ENCODE results near the gene LRRC8C.
A peak's percentile ranks its signal among the peaks of the same experiment; 100 is the strongest.

LRRC8C gene

GRCh38 chr1:89711140-89711778 is 78.3 kb downstream of the LRRC8C start:
- Mint-ChIP-seq H3K9me3 (no peaks in the 10 kb centered on the region), H3K4me3 (no peak overlapping the region), H3K36me3 (peaks cover 98% of the 10 kb centered on the region), H3K27ac (peak overlapping the region; percentile 78), H3K4me1 (peaks cover 38% of the 10 kb centered on the region)
- peak; percentile 44 for ATAC-seq
- no peak for DNase-seq (ENCODE audit: low spot score in 2 of 2)

GRCh38 chr1:89712420-89712819 is 79.5 kb downstream of the LRRC8C start:
- Mint-ChIP-seq H3K4me1 (peaks cover 44% of the 10 kb centered on the region), H3K9me3 (no peaks in the 10 kb centered on the region), H3K4me3 (no peak overlapping the region), H3K36me3 (peaks cover 100% of the 10 kb centered on the region), H3K27ac (peak overlapping the region; percentile 78)
- DNase-seq (ENCODE audit: low spot score in 2 of 2) (no peak), ATAC-seq (no peak)

DNA sequence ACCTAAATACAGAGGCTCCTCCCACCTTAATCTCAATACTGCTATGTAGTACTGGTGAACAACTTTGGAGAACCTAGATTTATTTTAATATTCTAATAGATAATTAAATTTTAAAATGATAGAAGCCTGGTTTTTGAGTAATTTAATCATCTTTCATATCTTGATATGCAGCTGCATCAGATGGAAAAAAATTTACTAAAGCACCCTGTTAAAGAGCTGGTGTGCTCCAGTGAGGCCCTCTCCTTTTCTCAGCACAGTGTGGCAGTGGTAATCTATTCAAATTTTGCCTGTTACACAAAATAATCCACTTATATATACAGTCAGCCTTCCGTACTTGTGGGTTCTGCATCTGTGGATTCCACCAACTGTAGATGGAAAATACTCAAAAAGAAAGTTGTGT is 82.8 kb downstream of the LRRC8C start:
- no peak for DNase-seq (ENCODE audit: low spot score in 2 of 2)
- Mint-ChIP-seq H3K4me3 (no peak overlapping the region), H3K9me3 (no peaks in the 10 kb centered on the region), H3K27ac (no peak overlapping the region), H3K4me1 (peaks cover 52% of the 10 kb centered on the region), H3K36me3 (peaks cover 94% of the 10 kb centered on the region)
- ATAC-seq = no peak

- Mint-ChIP-seq H3K36me3 (peaks cover 85% of the 10 kb centered on the region), H3K9me3 (peaks cover 3% of the 10 kb centered on the region), H3K4me1 (peaks cover 72% of the 10 kb centered on the region), H3K27ac (peak overlapping the region; percentile 99), H3K4me3 (peak overlapping the region; percentile 63)
- peak; percentile 96 for ATAC-seq
- DNase-seq (ENCODE audit: low spot score in 2 of 2) = no peak
Observed at GRCh38 chr1:89719502-89720306, 86.8 kb downstream of the LRRC8C start.

DNA sequence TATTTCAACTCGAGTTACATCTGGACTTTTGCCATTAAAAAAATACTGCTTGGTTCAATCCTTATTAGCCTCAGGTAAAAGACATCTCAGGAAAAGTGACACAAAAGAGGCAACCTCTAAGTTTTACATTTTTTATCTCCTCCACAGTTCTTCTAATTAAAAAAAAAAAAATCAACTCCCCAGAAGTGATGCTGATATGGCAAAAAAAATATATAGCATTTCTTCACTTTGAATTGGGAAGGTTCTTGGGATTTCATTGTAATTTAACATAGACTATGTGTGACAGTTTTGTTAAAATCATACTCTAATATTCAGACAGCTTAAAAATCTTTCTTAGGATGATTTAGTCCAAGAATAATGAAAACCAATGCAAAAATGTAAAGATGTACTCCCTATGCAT is 87.9 kb downstream of the LRRC8C start:
- Mint-ChIP-seq H3K4me1 (peaks cover 77% of the 10 kb centered on the region), H3K27ac (peak overlapping the region; percentile 99), H3K4me3 (peak overlapping the region; percentile 63), H3K9me3 (peaks cover 3% of the 10 kb centered on the region), H3K36me3 (peaks cover 82% of the 10 kb centered on the region)
- DNase-seq (ENCODE audit: low spot score in 2 of 2) (no peak), ATAC-seq (no peak)

DNA sequence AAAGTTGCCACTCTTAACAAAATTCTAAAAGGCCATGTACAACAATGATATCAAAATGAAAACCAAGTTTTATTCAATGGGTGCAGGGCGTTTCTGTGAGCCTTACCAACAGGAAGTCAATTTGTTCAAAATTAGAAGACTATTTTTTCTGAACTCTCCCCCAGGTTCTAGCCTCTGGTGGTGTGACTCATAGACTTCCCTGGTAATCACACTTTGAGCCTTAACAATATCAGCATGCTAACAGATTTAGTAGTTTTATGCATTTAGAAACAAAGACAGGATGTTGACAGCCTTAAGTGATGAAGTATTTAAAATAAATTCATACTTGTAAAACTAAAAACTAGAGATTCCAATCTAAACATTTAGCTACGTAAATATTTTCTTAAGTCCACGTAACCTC is 88.4 kb downstream of the LRRC8C start:
- Mint-ChIP-seq H3K27ac (peak overlapping the region; percentile 99), H3K4me1 (peaks cover 80% of the 10 kb centered on the region), H3K36me3 (peaks cover 82% of the 10 kb centered on the region), H3K9me3 (peaks cover 3% of the 10 kb centered on the region), H3K4me3 (peak overlapping the region; percentile 63)
- ATAC-seq (peak; percentile 57), DNase-seq (ENCODE audit: low spot score in 2 of 2) (no peak)

DNA sequence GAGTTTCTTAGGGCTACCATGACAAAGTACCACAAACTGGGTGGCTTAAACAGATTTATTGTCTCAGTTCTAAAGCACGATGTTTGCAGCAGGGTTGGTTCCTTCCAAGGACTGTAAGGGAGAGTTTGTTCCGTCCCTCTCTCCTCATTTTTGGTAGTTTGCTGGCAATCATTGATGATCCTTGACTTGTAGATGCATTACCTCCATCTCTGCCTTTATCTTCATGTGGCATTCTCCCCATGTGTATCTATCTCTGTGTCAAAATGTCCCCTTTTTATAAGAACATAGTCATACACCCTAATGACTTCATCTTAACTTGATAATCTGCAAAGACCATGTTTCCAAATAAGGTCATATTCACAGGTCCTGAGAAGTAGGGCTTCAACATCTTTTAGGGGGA is 90.2 kb downstream of the LRRC8C start:
- Mint-ChIP-seq H3K9me3 (peaks cover 3% of the 10 kb centered on the region), H3K27ac (peak overlapping the region; percentile 98), H3K36me3 (peaks cover 65% of the 10 kb centered on the region), H3K4me1 (peaks cover 86% of the 10 kb centered on the region), H3K4me3 (peak overlapping the region; percentile 58)
- no peak for DNase-seq (ENCODE audit: low spot score in 2 of 2)
- ATAC-seq = no peak

- peaks cover 3% of the 10 kb centered on the region for H3K9me3 Mint-ChIP-seq
- H3K4me3 Mint-ChIP-seq = peak overlapping the region; percentile 58
- DNase-seq (ENCODE audit: low spot score in 2 of 2) (no peak), ATAC-seq (no peak)
- peaks cover 90% of the 10 kb centered on the region for H3K4me1 Mint-ChIP-seq
- H3K36me3 Mint-ChIP-seq = peaks cover 69% of the 10 kb centered on the region
- peak overlapping the region; percentile 98 for H3K27ac Mint-ChIP-seq
Observed at GRCh38 chr1:89723863-89724262, 90.9 kb downstream of the LRRC8C start.

DNA sequence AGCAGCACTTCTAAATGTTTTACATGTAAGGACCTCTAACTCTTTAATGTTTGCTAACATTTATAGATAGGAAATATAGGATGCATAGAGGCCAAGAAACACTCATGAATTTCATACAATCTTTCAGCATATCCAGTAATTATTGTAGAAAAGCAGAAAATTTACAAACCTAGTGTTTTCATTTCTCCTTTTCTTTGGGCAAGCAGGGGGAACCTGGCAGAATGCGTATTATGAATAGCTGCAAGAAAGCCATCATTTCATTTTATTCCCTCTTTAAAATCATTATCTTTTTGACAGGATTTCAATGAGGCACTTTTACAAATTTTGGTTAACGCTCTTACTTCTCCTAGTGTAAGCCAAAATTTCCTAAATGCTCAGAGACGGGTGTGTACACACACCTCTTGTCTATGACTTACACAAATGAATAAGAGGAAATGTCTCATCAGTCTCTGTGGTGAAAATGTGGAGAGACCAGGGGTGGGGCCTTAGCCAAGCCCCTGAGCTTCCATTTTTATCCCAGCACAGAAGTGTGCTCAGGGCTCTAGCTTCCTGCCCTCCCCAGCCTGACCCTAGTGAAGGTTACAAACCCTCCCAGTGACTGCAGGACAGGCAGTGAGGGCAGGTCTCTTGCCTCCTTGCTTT is 91.6 kb downstream of the LRRC8C start:
- peak overlapping the region; percentile 58 for H3K4me3 Mint-ChIP-seq
- DNase-seq (ENCODE audit: low spot score in 2 of 2) (peak; percentile 44 to 80), ATAC-seq (peak; percentile 95)
- peaks cover 3% of the 10 kb centered on the region for H3K9me3 Mint-ChIP-seq
- peaks cover 66% of the 10 kb centered on the region for H3K36me3 Mint-ChIP-seq
- peak overlapping the region; percentile 98 for H3K27ac Mint-ChIP-seq
- peaks cover 89% of the 10 kb centered on the region for H3K4me1 Mint-ChIP-seq

- Mint-ChIP-seq H3K4me1 (peaks cover 84% of the 10 kb centered on the region), H3K27ac (peak overlapping the region; percentile 98), H3K9me3 (peaks cover 3% of the 10 kb centered on the region), H3K4me3 (peak overlapping the region; percentile 58), H3K36me3 (peaks cover 61% of the 10 kb centered on the region)
- DNase-seq (ENCODE audit: low spot score in 2 of 2) (no peak), ATAC-seq (peak; percentile 60)
Observed at GRCh38 chr1:89725011-89725370, 92.1 kb downstream of the LRRC8C start.

- DNase-seq (ENCODE audit: low spot score in 2 of 2) (no peak), ATAC-seq (no peak)
- H3K27ac Mint-ChIP-seq = peak overlapping the region; percentile 98
- peak overlapping the region; percentile 58 for H3K4me3 Mint-ChIP-seq
- peaks cover 80% of the 10 kb centered on the region for H3K4me1 Mint-ChIP-seq
- H3K9me3 Mint-ChIP-seq = peaks cover 3% of the 10 kb centered on the region
- peaks cover 54% of the 10 kb centered on the region for H3K36me3 Mint-ChIP-seq
Observed at GRCh38 chr1:89725631-89726030, 92.7 kb downstream of the LRRC8C start.

- peaks cover 49% of the 10 kb centered on the region for H3K36me3 Mint-ChIP-seq
- peaks cover 89% of the 10 kb centered on the region for H3K4me1 Mint-ChIP-seq
- H3K9me3 Mint-ChIP-seq = peaks cover 3% of the 10 kb centered on the region
- peak overlapping the region; percentile 98 for H3K27ac Mint-ChIP-seq
- DNase-seq (ENCODE audit: low spot score in 2 of 2) (no peak), ATAC-seq (no peak)
- H3K4me3 Mint-ChIP-seq = peak overlapping the region; percentile 6
Observed at GRCh38 chr1:89727517-89728312, 94.8 kb downstream of the LRRC8C start.

DNA sequence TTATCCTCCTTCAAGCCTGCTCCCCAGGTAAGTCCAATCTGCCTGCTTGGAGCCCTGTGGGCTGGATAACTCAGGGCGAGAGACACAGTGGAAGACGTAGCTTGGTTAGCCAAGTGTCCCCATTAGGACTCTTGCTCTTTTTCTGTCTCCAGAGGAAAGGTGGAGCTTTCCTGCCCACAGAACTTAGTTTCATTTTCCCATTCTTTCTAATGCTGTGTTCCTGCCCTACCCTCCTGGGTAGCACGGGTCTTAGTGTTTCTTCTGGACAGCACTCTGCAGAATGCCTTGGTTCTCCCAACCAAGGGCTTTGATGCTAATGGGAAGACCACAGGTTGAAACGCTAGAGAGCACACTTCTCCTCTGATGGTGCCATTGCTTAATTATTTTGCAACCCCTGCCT is 95.5 kb downstream of the LRRC8C start:
- peaks cover 42% of the 10 kb centered on the region for H3K36me3 Mint-ChIP-seq
- peaks cover 88% of the 10 kb centered on the region for H3K4me1 Mint-ChIP-seq
- H3K4me3 Mint-ChIP-seq = peak overlapping the region; percentile 6
- DNase-seq (ENCODE audit: low spot score in 2 of 2) = no peak
- no peak for ATAC-seq
- peak overlapping the region; percentile 98 for H3K27ac Mint-ChIP-seq
- peaks cover under 1% of the 10 kb centered on the region for H3K9me3 Mint-ChIP-seq

DNA sequence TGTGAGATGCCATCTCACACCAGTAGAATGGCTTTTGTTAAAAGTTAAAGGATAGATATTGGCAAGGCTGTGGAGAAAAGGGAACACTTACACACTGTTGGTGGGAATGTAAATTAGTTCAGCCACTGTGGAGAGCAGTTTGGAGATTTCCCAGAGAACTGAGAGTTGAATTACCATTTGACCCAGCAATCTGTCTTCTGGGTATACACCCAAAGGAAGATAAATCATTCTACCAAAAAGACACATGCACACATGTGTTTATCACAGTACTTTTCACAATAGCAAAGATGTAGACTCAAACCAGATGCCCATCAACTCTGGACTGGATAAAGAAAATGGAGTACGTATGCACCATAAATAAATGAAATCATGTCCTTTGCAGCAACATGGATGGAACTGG is 99.3 kb downstream of the LRRC8C start:
- peak overlapping the region; percentile 73 for H3K27ac Mint-ChIP-seq
- no peaks in the 10 kb centered on the region for H3K9me3 Mint-ChIP-seq
- no peak for ATAC-seq
- peak overlapping the region; percentile 33 for H3K4me3 Mint-ChIP-seq
- peaks cover 22% of the 10 kb centered on the region for H3K36me3 Mint-ChIP-seq
- DNase-seq (ENCODE audit: low spot score in 2 of 2) = no peak
- H3K4me1 Mint-ChIP-seq = peaks cover 71% of the 10 kb centered on the region

- peak overlapping the region; percentile 33 for H3K4me3 Mint-ChIP-seq
- peak overlapping the region; percentile 73 for H3K27ac Mint-ChIP-seq
- H3K4me1 Mint-ChIP-seq = peaks cover 68% of the 10 kb centered on the region
- no peaks in the 10 kb centered on the region for H3K9me3 Mint-ChIP-seq
- ATAC-seq (peak; percentile 40), DNase-seq (ENCODE audit: low spot score in 2 of 2) (no peak)
- peaks cover 22% of the 10 kb centered on the region for H3K36me3 Mint-ChIP-seq
Observed at GRCh38 chr1:89732643-89733222, 99.8 kb downstream of the LRRC8C start.

Measured in stimulated activated effector memory CD8-positive, alpha-beta T cell treated with anti-CD3 and anti-CD28 coated beads, Interleukin-12 subunit alpha, Interleukin-12 subunit beta, amount 100 ng/mL, for 72 hours (primary cell).